Ishikawa (cell line): ENCODE measurements around the gene LPCAT1.

Experiments used
- CEBPB ChIP-seq: IDR thresholded peaks from 2 replicates; pipeline ENCODE4 v1.6.1; 2012
- RAD21 ChIP-seq: IDR thresholded peaks from 2 replicates; pipeline ENCODE4 v1.6.1; 2012; ENCODE audit warnings: low read depth
- TAF1 ChIP-seq: IDR thresholded peaks from 2 replicates; pipeline ENCODE4 v1.6.1; 2012; ENCODE audit warnings: low read depth, mild to moderate bottlenecking
- TCF12 ChIP-seq: IDR thresholded peaks from 2 replicates; pipeline ENCODE4 v1.6.1; 2012; ENCODE audit warnings: low read depth
- TF ChIP-seq, protein P1 (sequence below): IDR thresholded peaks from 2 replicates; pipeline ENCODE4 v1.6.1; 2012

DNA sequence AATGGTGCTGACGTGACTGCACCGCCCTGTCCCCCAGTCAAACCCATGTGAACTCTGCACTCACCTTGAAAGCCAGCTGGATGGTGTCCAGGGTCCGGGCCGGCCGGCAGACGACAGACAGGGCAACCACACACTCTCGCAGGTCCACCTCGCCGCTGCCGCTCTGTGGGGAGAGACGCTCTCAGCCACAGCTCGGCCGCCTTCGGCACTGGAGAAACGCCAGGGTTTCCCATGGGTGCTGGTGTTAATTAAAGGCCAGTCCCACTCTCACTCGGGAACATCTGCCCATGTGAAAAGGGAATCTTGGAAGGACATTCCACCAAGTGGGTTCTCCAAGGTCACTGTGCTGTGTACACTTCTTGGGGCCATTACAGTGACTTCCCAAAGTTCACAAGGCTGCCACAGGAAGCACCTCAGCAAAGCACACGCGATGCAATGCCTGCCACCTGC lies 53.0 kb downstream of the LPCAT1 start:
- no peak for TF ChIP-seq CEBPB
- no peak for TF ChIP-seq TAF1
- no peak for TF ChIP-seq TCF12
- no peak for TF ChIP-seq RAD21
- TF ChIP-seq, protein P1, sequence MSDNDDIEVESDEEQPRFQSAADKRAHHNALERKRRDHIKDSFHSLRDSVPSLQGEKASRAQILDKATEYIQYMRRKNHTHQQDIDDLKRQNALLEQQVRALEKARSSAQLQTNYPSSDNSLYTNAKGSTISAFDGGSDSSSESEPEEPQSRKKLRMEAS = no peak
